OCI-LY7 (cell line): ENCODE data around the gene PCNX3. TPM values are rescaled to one million over a fixed set of nuclear protein-coding genes. Genes with fewer than 3 reads are reported as not detected.

Experiments used
- BruUV-seq: library from RNA; stranded (reverse); fragments of 400-500 nt; replicated peaks from 2 replicates; lab custom pipeline; 2021; lab: Mats Ljungman, UMichigan
- CTCF ChIA-PET: fragments of 300-600 bp; sonication (Branson Sonifier 250); formaldehyde crosslinking; loops from one replicate; lab custom pipeline; 2022; ENCODE audit warnings: antibody characterized with exemption; ENCODE audit not compliant: unreplicated experiment; lab: Charles Lee
- POLR2A ChIA-PET: fragments of 300-600 bp; sonication (Branson Sonifier 250); formaldehyde crosslinking; loops from one replicate; lab custom pipeline; 2022; ENCODE audit warnings: antibody characterized with exemption; lab: Charles Lee
- DNase-seq: peaks from one replicate; pipeline ENCODE4 v3.0.0-alpha.2; 2015; ENCODE audit warnings: low spot score
- H2AFZ ChIP-seq: fragments of 200-600 bp; sonication (generic), shearing (Covaris generic); 2 replicates; pipeline ENCODE4 v1.6.1; 2014; ENCODE audit warnings: mild to moderate bottlenecking, antibody characterized with exemption, low read length, moderate library complexity
- H3K27ac ChIP-seq: fragments of 200-600 bp; sonication (generic); 2 replicates; pipeline ENCODE4 v1.5.1; 2014; ENCODE audit warnings: mixed run types, low read depth, mild to moderate bottlenecking, moderate library complexity, low read length, inconsistent platforms; ENCODE audit not compliant: poor library complexity, severe bottlenecking
- H3K36me3 ChIP-seq: fragments of 200-600 bp; sonication (generic); 2 replicates; pipeline ENCODE4 v1.6.1; 2014; ENCODE audit warnings: mild to moderate bottlenecking, antibody characterized with exemption, low read length, moderate library complexity, mixed read lengths; ENCODE audit not compliant: insufficient read depth
- H3K4me1 ChIP-seq: fragments of 200-600 bp; sonication (generic); 2 replicates; pipeline ENCODE4 v1.5.1; 2014; ENCODE audit warnings: mild to moderate bottlenecking, low read length; ENCODE audit not compliant: insufficient read depth, poor library complexity, severe bottlenecking
- H3K4me2 ChIP-seq: fragments of 200-600 bp; sonication (generic); 2 replicates; pipeline ENCODE4 v1.6.1; 2014; ENCODE audit warnings: mild to moderate bottlenecking, low read length
- H3K4me3 ChIP-seq: fragments of 200-600 bp; sonication (generic); 2 replicates; pipeline ENCODE4 v1.5.1; 2014; ENCODE audit warnings: mild to moderate bottlenecking, low read depth, low read length; ENCODE audit not compliant: poor library complexity, severe bottlenecking
- H3K79me2 ChIP-seq: fragments of 200-600 bp; sonication (generic); 2 replicates; pipeline ENCODE4 v1.6.1; 2016; ENCODE audit warnings: low read depth, mild to moderate bottlenecking, low read length, moderate library complexity, mixed read lengths; ENCODE audit not compliant: insufficient read depth
- H3K9me2 ChIP-seq: fragments of 200-600 bp; sonication (generic); 2 replicates; pipeline ENCODE4 v1.6.1; 2016; ENCODE audit warnings: mild to moderate bottlenecking, low read length, mixed read lengths; ENCODE audit not compliant: insufficient read depth
- H3K9me3 ChIP-seq: fragments of 200-600 bp; sonication (generic); 2 replicates; pipeline ENCODE4 v1.6.1; 2014; ENCODE audit warnings: mild to moderate bottlenecking, mixed run types, low read length, mixed read lengths
- H4K20me1 ChIP-seq: fragments of 200-600 bp; sonication (generic); 2 replicates; pipeline ENCODE4 v1.6.1; 2014; ENCODE audit warnings: mild to moderate bottlenecking, antibody characterized with exemption, low read length, moderate library complexity, mixed read lengths; ENCODE audit not compliant: insufficient read depth
- EZH2phosphoT487 ChIP-seq: fragments of 200-600 bp; sonication (generic); IDR thresholded peaks from 2 replicates; pipeline ENCODE4 v1.6.1; 2018; ENCODE audit warnings: low read depth, borderline replicate concordance, mild to moderate bottlenecking, mixed run types, antibody characterized with exemption, low read length, moderate library complexity, mixed read lengths
- intact Hi-C: fragments of 100-400 bp; cut with micrococcal nuclease; formaldehyde crosslinking; loops from one replicate; pipeline ENCODE4 v1.10.0; 2022; ENCODE audit not compliant: unreplicated experiment
- total RNA-seq, 2 experiments: library from RNA; depleted of rRNA in 1 of 2; stranded (reverse); fragments of >200 nt in 1 of 2; shearing (Covaris generic) in 1 of 2; gene quantifications; 2 replicates each; pipeline ENCODE4 v1.2.3, GENCODE V29; 2014 to 2022
- TF ChIP-seq, protein P1 (sequence below): fragments of 200-600 bp; sonication (generic); conservative IDR thresholded peaks from 2 replicates; pipeline ENCODE4 v1.5.1; 2014; ENCODE audit warnings: mild to moderate bottlenecking, antibody characterized with exemption, low read length, moderate library complexity, mixed read lengths

The PCNX3 gene
- total RNA-seq, 2 experiments from 2014 or later: 36.2 to 66.7 TPM

DNA sequence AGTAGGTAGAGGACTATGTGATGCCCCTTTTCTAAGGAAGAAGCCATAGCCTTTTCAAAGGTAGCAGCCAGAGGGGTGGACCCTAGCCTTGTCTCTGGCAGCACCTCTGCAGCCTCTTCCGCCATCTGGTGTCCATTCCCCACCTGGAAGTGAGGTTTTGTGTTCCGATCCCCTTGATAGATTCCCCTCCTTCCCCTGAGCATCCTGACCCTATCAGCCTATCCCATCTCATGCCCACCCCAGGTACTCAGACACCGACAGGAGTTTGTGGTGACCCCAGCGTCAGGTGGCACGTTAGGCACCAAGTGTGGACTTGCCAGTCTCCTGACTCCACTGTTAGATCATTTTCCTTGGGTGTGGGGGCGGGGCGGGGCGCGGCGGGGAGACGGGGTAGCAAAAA, 43.6 kb upstream of the PCNX3 start:
- no peak overlapping the region for H2AFZ ChIP-seq
- peak overlapping the region; percentile 94 for H3K4me3 ChIP-seq
- ChIA-PET CTCF (interaction anchor here (1.3 kb wide), 1 partner anchor 31 kb away, joined by 3 read pairs; no protein-coding TSS in a partner anchor), POLR2A (interaction anchor here (0.7 to 1.4 kb wide), 2 partner anchors 43 to 436 kb away, joined by 3 to 4 read pairs; partner anchors contain the start of gene PCNX3)
- intact Hi-C loops: loop anchor here (1.0 to 10.0 kb wide), 3 partner anchors 26 to 717 kb away; partner anchors contain the start of gene RELA
- H3K4me1 ChIP-seq: peaks cover 56% of the 10 kb centered on the region
- peaks cover 8% of the 10 kb centered on the region; the same call in 1 of the 2 replicates for H3K36me3 ChIP-seq
- peak overlapping the region; percentile 71 for H3K27ac ChIP-seq
- BruUV-seq: no TSS peak
- peak overlapping the region; percentile 98 for H3K4me2 ChIP-seq
- peaks cover 47% of the 10 kb centered on the region for H3K79me2 ChIP-seq
- peaks cover 7% of the 10 kb centered on the region; the same call in 1 of the 2 replicates for H4K20me1 ChIP-seq
- TF ChIP-seq, protein P1, sequence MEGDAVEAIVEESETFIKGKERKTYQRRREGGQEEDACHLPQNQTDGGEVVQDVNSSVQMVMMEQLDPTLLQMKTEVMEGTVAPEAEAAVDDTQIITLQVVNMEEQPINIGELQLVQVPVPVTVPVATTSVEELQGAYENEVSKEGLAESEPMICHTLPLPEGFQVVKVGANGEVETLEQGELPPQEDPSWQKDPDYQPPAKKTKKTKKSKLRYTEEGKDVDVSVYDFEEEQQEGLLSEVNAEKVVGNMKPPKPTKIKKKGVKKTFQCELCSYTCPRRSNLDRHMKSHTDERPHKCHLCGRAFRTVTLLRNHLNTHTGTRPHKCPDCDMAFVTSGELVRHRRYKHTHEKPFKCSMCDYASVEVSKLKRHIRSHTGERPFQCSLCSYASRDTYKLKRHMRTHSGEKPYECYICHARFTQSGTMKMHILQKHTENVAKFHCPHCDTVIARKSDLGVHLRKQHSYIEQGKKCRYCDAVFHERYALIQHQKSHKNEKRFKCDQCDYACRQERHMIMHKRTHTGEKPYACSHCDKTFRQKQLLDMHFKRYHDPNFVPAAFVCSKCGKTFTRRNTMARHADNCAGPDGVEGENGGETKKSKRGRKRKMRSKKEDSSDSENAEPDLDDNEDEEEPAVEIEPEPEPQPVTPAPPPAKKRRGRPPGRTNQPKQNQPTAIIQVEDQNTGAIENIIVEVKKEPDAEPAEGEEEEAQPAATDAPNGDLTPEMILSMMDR: peak; percentile 67
- no peak for TF ChIP-seq EZH2phosphoT487
- DNase-seq: peak; percentile 57
- no peaks in the 10 kb centered on the region for H3K9me2 ChIP-seq
- H3K9me3 ChIP-seq: no peaks in the 10 kb centered on the region

- H3K4me2 ChIP-seq: peak within 1 kb of the TSS; percentile 98
- H3K9me2 ChIP-seq: no peaks in the 10 kb centered on the region
- ChIA-PET CTCF (interaction anchor here (1.3 kb wide), 1 partner anchor 32 kb away, joined by 3 read pairs; no protein-coding TSS in a partner anchor), POLR2A (interaction anchor here (0.7 to 1.4 kb wide), 3 partner anchors 43 to 437 kb away, joined by 3 to 4 read pairs (median 3); partner anchors contain the start of gene PCNX3)
- peaks cover 61% of the 10 kb centered on the region for H3K4me1 ChIP-seq
- no peaks in the 10 kb centered on the region for H3K9me3 ChIP-seq
- intact Hi-C loops: loop anchor here (1.0 to 10.0 kb wide), 3 partner anchors 26 to 718 kb away; partner anchors contain the start of gene RELA
- peak; percentile 85 for DNase-seq
- no peak for TF ChIP-seq EZH2phosphoT487
- TF ChIP-seq, protein P1: no peak
- H4K20me1 ChIP-seq: peaks cover 7% of the 10 kb centered on the region; the same call in 1 of the 2 replicates
- H3K79me2 ChIP-seq: peaks cover 47% of the 10 kb centered on the region
- H3K36me3 ChIP-seq: peaks cover 8% of the 10 kb centered on the region; the same call in 1 of the 2 replicates
- peak within 1 kb of the TSS; percentile 84 for H3K27ac ChIP-seq
- BruUV-seq: no TSS peak
- H3K4me3 ChIP-seq: peak within 1 kb of the TSS; percentile 94
- no peak within 1 kb of the TSS for H2AFZ ChIP-seq
Observed at GRCh38 chr11:65572356-65573051, 43.1 kb upstream of the PCNX3 start, which contains the start of gene FAM89B. FAM89B (plus strand) TSS chr11:65572538; CDS start chr11:65572670, 132 bp downstream.
